NT2/D1 (cell line): ENCODE results near the gene JUN.
"Not testable (repeated sequence)": the region's sequence is repeated elsewhere in the genome, so short reads cannot be mapped to it uniquely, and the experiment has no call there.

ENCODE experiments used
- YY1 ChIP-seq: IDR thresholded peaks from 2 replicates; pipeline ENCODE4 v1.6.1; 2011; ENCODE audit not compliant: insufficient read length, insufficient read depth
- ZNF274 ChIP-seq: IDR thresholded peaks from 2 replicates; pipeline ENCODE4 v1.6.1; 2011; ENCODE audit warnings: mild to moderate bottlenecking, low read depth, low read length

- TF ChIP-seq YY1, ZNF274: not testable (repeated sequence)
Observed at GRCh38 chr1:58801286-58801685, 17.4 kb upstream of the JUN start.
